Endothelial cell of umbilical vein (primary cell): ENCODE results near the gene L1CAM. TPM values are rescaled to one million over a fixed set of nuclear protein-coding genes. Genes with fewer than 3 reads are reported as not detected.
A peak's percentile ranks its signal among the peaks of the same experiment; 100 is the strongest.

Experiments used
- BruUV-seq: library from RNA; stranded (reverse); fragments of 400-500 nt; replicated peaks from 2 replicates; lab custom pipeline; 2021; lab: Mats Ljungman, UMichigan
- CTCF ChIA-PET: fragments of 300-600, 350-600 bp; sonication (Branson Sonifier 250); formaldehyde crosslinking; loops from one replicate; lab custom pipeline; 2021; ENCODE audit warnings: antibody characterized with exemption, inconsistent platforms; lab: Charles Lee
- POLR2A ChIA-PET: fragments of 300-600, 350-600 bp; sonication (Branson Sonifier 250); formaldehyde crosslinking; loops from one replicate; lab custom pipeline; 2021; ENCODE audit warnings: antibody characterized with exemption, inconsistent platforms; lab: Charles Lee
- DNase-seq: peaks from one replicate; pipeline ENCODE4 v3.0.0-alpha.2; 2011; ENCODE audit warnings: low read depth, low spot score
- FAIRE-seq: peaks from 2 replicates; lab custom pipeline; 2011; peaks lifted over from hg19 to GRCh38; lab: Jason Lieb, UNC
- H2AFZ ChIP-seq: 2 replicates; pipeline ENCODE4 v1.6.0; 2012; ENCODE audit warnings: low read depth, low read length, control low read depth, inconsistent platforms
- H3K27ac ChIP-seq: 2 replicates; pipeline ENCODE4 v1.5.1; 2011; ENCODE audit warnings: low read depth, mild to moderate bottlenecking, control low read depth, low read length, moderate library complexity; ENCODE audit not compliant: insufficient read depth
- H3K27me3 ChIP-seq, 2 experiments: 2 replicates each; pipeline versions ENCODE4 v1.6.0 to v1.6.1; 2011; ENCODE audit warnings: low read length in 2 of 2, mixed read lengths in 1 of 2; ENCODE audit not compliant: control insufficient read depth in 2 of 2, insufficient read depth in 2 of 2
- H3K36me3 ChIP-seq, 2 experiments: 2 replicates in 1 of 2; 3 replicates in 1 of 2; pipeline ENCODE4 v1.5.1; 2011; ENCODE audit warnings: low read length in 2 of 2, mild to moderate bottlenecking in 1 of 2, moderate library complexity in 1 of 2; ENCODE audit not compliant: control insufficient read depth in 2 of 2, insufficient read depth in 2 of 2; ENCODE audit errors: extremely low read depth in 1 of 2
- H3K4me1 ChIP-seq: 3 replicates; pipeline ENCODE4 v1.5.1; 2011; ENCODE audit warnings: mild to moderate bottlenecking, low read length; ENCODE audit not compliant: control insufficient read depth, insufficient read depth; ENCODE audit errors: extremely low read depth
- H3K4me2 ChIP-seq: 2 replicates; pipeline ENCODE4 v1.6.1; 2011; ENCODE audit warnings: low read length, control low read depth, mixed read lengths; ENCODE audit not compliant: insufficient read depth
- H3K4me3 ChIP-seq, 3 experiments: fragments of 200-600 bp in 1 of 3; sonication (generic), shearing (Covaris generic) in 1 of 3; replicated peaks in 1 of 3; 2 replicates each; pipeline ENCODE4 v1.5.1; 2011 to 2016; ENCODE audit warnings: control low read depth in 3 of 3, low read length in 3 of 3, mild to moderate bottlenecking in 2 of 3, inconsistent platforms in 1 of 3, low read depth in 1 of 3, moderate library complexity in 1 of 3; ENCODE audit not compliant: insufficient read depth in 1 of 3
- H3K79me2 ChIP-seq: 2 replicates; pipeline ENCODE4 v1.6.0; 2012; ENCODE audit warnings: low read length, inconsistent platforms; ENCODE audit not compliant: control insufficient read depth, insufficient read depth
- H3K9ac ChIP-seq: replicated peaks from 2 replicates; pipeline ENCODE3; 2011; ENCODE audit warnings: low read length, control low read depth; ENCODE audit not compliant: insufficient read depth; ENCODE audit errors: extremely low read depth
- H3K9me1 ChIP-seq: replicated peaks from 3 replicates; pipeline ENCODE4 v1.6.0; 2011; ENCODE audit warnings: mild to moderate bottlenecking, low read length; ENCODE audit not compliant: control insufficient read depth, insufficient read depth; ENCODE audit errors: extremely low read depth
- H3K9me3 ChIP-seq: replicated peaks from 2 replicates; pipeline ENCODE4 v1.5.1; 2012; ENCODE audit warnings: low read length, inconsistent platforms; ENCODE audit not compliant: control insufficient read depth, insufficient read depth
- H4K20me1 ChIP-seq: replicated peaks from 2 replicates; pipeline ENCODE3; 2011; ENCODE audit warnings: mild to moderate bottlenecking, low read length; ENCODE audit not compliant: control insufficient read depth, insufficient read depth; ENCODE audit errors: extremely low read depth
- CTCF ChIP-seq, 2 donors: IDR thresholded peaks; 1 replicate in 1 of 2; 2 replicates in 1 of 2; pipeline ENCODE4 v1.5.1; 2011; ENCODE audit warnings: low read length in 2 of 2, mild to moderate bottlenecking in 2 of 2, moderate library complexity in 2 of 2, control low read depth in 1 of 2, inconsistent platforms in 1 of 2, low read depth in 1 of 2; ENCODE audit not compliant: insufficient read depth in 1 of 2; ENCODE audit errors: extremely low read depth in 1 of 2
- EZH2 ChIP-seq: IDR thresholded peaks from 2 replicates; pipeline ENCODE4 v1.6.1; 2012; ENCODE audit warnings: borderline replicate concordance, low read depth, mild to moderate bottlenecking, moderate library complexity, low read length, inconsistent platforms; ENCODE audit not compliant: severe bottlenecking
- FOS ChIP-seq: IDR thresholded peaks from 2 replicates; pipeline ENCODE4 v1.6.1; 2011; ENCODE audit warnings: mild to moderate bottlenecking, low read length, moderate library complexity, borderline replicate concordance; ENCODE audit not compliant: insufficient read depth
- GATA2 ChIP-seq: IDR thresholded peaks from 2 replicates; pipeline ENCODE4 v1.7.0; 2011; ENCODE audit warnings: low read depth, mild to moderate bottlenecking, moderate library complexity, mixed read lengths, low read length; ENCODE audit not compliant: insufficient read length, insufficient read depth
- JUN ChIP-seq: IDR thresholded peaks from 2 replicates; pipeline ENCODE4 v1.6.1; 2011; ENCODE audit warnings: borderline replicate concordance, low read depth; ENCODE audit not compliant: insufficient read length, insufficient read depth
- MAX ChIP-seq: IDR thresholded peaks from 2 replicates; pipeline ENCODE4 v1.6.1; 2011; ENCODE audit not compliant: insufficient read depth, insufficient read length
- MYC ChIP-seq: IDR thresholded peaks from one replicate; pipeline ENCODE4 v1.6.1; 2011; ENCODE audit warnings: mild to moderate bottlenecking, low read depth, low read length
- POLR2A ChIP-seq: IDR thresholded peaks from 2 replicates; pipeline ENCODE4 v1.6.1; 2012; ENCODE audit warnings: low read depth, mild to moderate bottlenecking, control low read depth, low read length
- POLR2AphosphoS5 ChIP-seq: IDR thresholded peaks from 2 replicates; pipeline ENCODE4 v1.6.1; 2012; ENCODE audit warnings: low read depth, mild to moderate bottlenecking, control low read depth, low read length, moderate library complexity; ENCODE audit not compliant: insufficient read depth
- dilution Hi-C: fragments of 300-500 bp; cut with MboI; formaldehyde crosslinking; loops from one replicate; pipeline ENCODE4 v1.15.0; 2019; ENCODE audit warnings: low sequenced_read_pairs; ENCODE audit not compliant: extremely low pct_ligation_motif_present
- intact Hi-C: fragments of 100-400 bp; cut with micrococcal nuclease; formaldehyde crosslinking; loops from one replicate; pipeline ENCODE4 v1.10.0; 2022
- polyA plus RNA-seq, 4 experiments: library from polyadenylated mRNA; depleted of rRNA in 3 of 4; stranded (reverse) in 3 of 4; unstranded in 1 of 4; fragments of >200 nt; gene quantifications; 2 replicates each; pipeline versions ENCODE4 v1.2.1 to v1.2.3, GENCODE V29; 2011 to 2012; ENCODE audit warnings: missing spikeins in 1 of 4
- total RNA-seq: library from RNA; stranded (reverse); gene quantifications from 2 replicates; pipeline ENCODE4 v1.2.3, GENCODE V29; 2021

L1CAM gene
- total and polyA plus RNA-seq, 2 donors (not counting 3 experiments of a cell fraction or from before 2014, with no cell fraction given) = 0.01 TPM; not detected in 1

- Histone ChIP-seq H3K27me3 (peaks cover 0 to 5% of the 10 kb centered on the region in 2 experiments), H3K27ac (no peak overlapping the region), H3K4me3 (no peak overlapping the region), H3K4me1 (no peaks in the 10 kb centered on the region), H3K36me3 (no peaks in the 10 kb centered on the region), H4K20me1 (no peaks in the 10 kb centered on the region), H3K4me2 (no peak overlapping the region), H3K79me2 (no peaks in the 10 kb centered on the region), H3K9me1 (no peaks in the 10 kb centered on the region), H3K9me3 (no peaks in the 10 kb centered on the region), H3K9ac (no peak overlapping the region), H2AFZ (no peak overlapping the region)
- peak; percentile 21 for FAIRE-seq
- TF ChIP-seq GATA2 (no peak), JUN (no peak), MAX (no peak), POLR2A (no peak), POLR2AphosphoS5 (no peak)
- ChIA-PET CTCF (no interaction called here), POLR2A (no interaction called here)
- DNase-seq = no peak
- dilution Hi-C loops (no loop called here), intact Hi-C loops (no loop called here)
- BruUV-seq = no TSS peak
These were observed 49.1 kb downstream of the L1CAM start for GRCh38 chrX:153836921-153837320.

- Histone ChIP-seq H2AFZ (no peak overlapping the region), H3K9ac (no peak overlapping the region), H3K4me3 (no peak overlapping the region), H3K27me3 (peaks cover 24 to 30% of the 10 kb centered on the region in 2 experiments), H3K4me1 (no peaks in the 10 kb centered on the region), H3K27ac (no peak overlapping the region), H3K9me3 (no peaks in the 10 kb centered on the region), H4K20me1 (no peaks in the 10 kb centered on the region), H3K4me2 (no peak overlapping the region), H3K79me2 (no peaks in the 10 kb centered on the region), H3K36me3 (no peaks in the 10 kb centered on the region), H3K9me1 (no peaks in the 10 kb centered on the region)
- ChIA-PET POLR2A (no interaction called here), CTCF (no interaction called here)
- no peak for DNase-seq
- dilution Hi-C loops = no loop called here
- TF ChIP-seq CTCF (IDR thresholded peaks at IDR 0.05; ENCODE audit: extremely low read depth in 1 of 2, insufficient read depth in 1 of 2, low read depth in 1 of 2, low read length in 2 of 2) (no peak), MYC (no peak), FOS (no peak), EZH2 (no peak), MAX (no peak), POLR2AphosphoS5 (no peak), JUN (no peak), GATA2 (no peak), POLR2A (no peak)
- FAIRE-seq = no peak
- no TSS peak for BruUV-seq
- intact Hi-C loops = no loop called here
These were observed 53.2 kb downstream of the L1CAM start for GRCh38 chrX:153832728-153833127.
